Psoas muscle (tissue), 8 donors: ENCODE data around the gene SPECC1L. TPM values are rescaled to one million over a fixed set of nuclear protein-coding genes. Genes with fewer than 3 reads are reported as not detected.

Experiments used
- ATAC-seq, 4 donors: fragments of 200-7000 bp; cut with Tn5 transposase; one replicate each; pipeline ENCODE4 v1.9.1; 2020; ENCODE audit warnings: moderate library complexity in 3 of 4, mild to moderate bottlenecking in 2 of 4
- DNase-seq, 2 donors: peaks; one replicate each; pipeline ENCODE4 v3.0.0-alpha.2; 2020
- H3K27ac ChIP-seq: fragments of 200-600 bp; one replicate; pipeline ENCODE4 v1.8.0; 2022
- H3K27me3 ChIP-seq, 3 donors: fragments of 200-600 bp in 1 of 3; one replicate each; pipeline versions ENCODE4 v1.6.1 to v1.8.0; 2013 to 2022; ENCODE audit warnings: low read length in 2 of 3, mild to moderate bottlenecking in 2 of 3, moderate library complexity in 1 of 3; ENCODE audit not compliant: insufficient read depth in 3 of 3
- H3K36me3 ChIP-seq, 2 donors: fragments of 200-600 bp in 1 of 2; one replicate each; pipeline versions ENCODE4 v1.6.1 to v1.8.0; 2013 to 2022; ENCODE audit warnings: low read depth in 1 of 2, mild to moderate bottlenecking in 1 of 2, moderate library complexity in 1 of 2; ENCODE audit not compliant: insufficient read depth in 1 of 2
- H3K4me1 ChIP-seq: fragments of 200-600 bp; one replicate; pipeline ENCODE4 v1.8.0; 2022
- H3K4me3 ChIP-seq: fragments of 200-600 bp; one replicate; pipeline ENCODE4 v1.8.0; 2022; ENCODE audit warnings: mild to moderate bottlenecking
- H3K9me3 ChIP-seq: fragments of 200-600 bp; one replicate; pipeline ENCODE4 v1.8.0; 2022
- CTCF ChIP-seq: fragments of 200-600 bp; IDR thresholded peaks from one replicate; pipeline ENCODE4 v1.8.0; 2022; ENCODE audit warnings: antibody characterized with exemption
- WGBS, 3 donors: extraction: QIAGEN DNeasy Blood & Tissue Kit; methylation state at CpG; one replicate each; pipeline versions ENCODE4 v1.1.6 to v1.1.7; 2013; 5-methylcytosine and 5-hydroxymethylcytosine counted together
- intact Hi-C, 2 donors: fragments of 100-400 bp; cut with DNase I; formaldehyde crosslinking; loops; one replicate each; pipeline versions ENCODE4 v1.11.0 to v1.14.2; 2022
- polyA plus RNA-seq, 3 donors: library from polyadenylated mRNA; stranded (reverse); fragments of 200-250 nt; gene quantifications; one replicate each; pipeline ENCODE4 v1.2.3, GENCODE V29; 2013
- total RNA-seq, 4 donors: library from RNA; stranded (reverse); fragmentation: NEBNext Ultra II Directional in 2 of 4; extraction: Animal tissue kit (Norgen Biotek cat#: 25700) in 2 of 4; gene quantifications; one replicate each; pipeline versions ENCODE4 v1.2.1 to v1.2.4, GENCODE V29; 2021 to 2023
- donor health status: healthy with polysubstance abuse.
- donor health status: DM: no; HTN: no; CAD: no; lungs with moderate emphysema.
- donor health status: Bipolar disorder and iron deficiency.
- donor health status: healthy.
- donor health status: DM: yes; HTN: yes; CAD: no.
- donor health status: DM: no; HTN: no; CAD: no.
- donor health status: DM: no; HTN: no; CAD: no.
- donor health status: DM: yes; HTN: yes; CAD: no.

The SPECC1L gene
- total and polyA plus RNA-seq, 7 donors = 6.8 to 29.9 (median 23.6) TPM

- Histone ChIP-seq H3K27ac (no peak overlapping the region), H3K36me3 (peaks cover 0 to 60% of the 10 kb centered on the region in 2 donors)
Measured at GRCh38 chr22:24416611-24417010, 146.0 kb downstream of the SPECC1L start.

DNA sequence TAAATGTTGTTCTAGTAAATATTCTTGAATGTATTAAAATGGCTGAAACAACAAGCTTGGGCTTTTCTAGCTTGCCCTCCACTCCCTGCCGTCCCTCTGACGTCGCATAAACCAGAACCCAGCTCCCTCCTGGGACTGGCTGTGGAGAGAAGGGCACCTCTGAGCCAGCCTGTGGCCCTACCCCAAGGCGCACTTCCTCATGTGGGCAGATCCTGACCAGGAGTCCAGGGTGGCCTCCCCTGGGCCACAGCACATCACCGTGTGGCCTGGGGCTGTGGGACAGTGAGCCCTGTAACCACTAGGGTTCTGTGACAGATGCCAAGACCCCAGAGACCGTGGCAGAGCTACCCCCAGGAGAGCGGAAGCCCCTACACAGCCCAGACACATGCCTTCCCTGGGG lies 146.6 kb downstream of the SPECC1L start:
- Histone ChIP-seq H3K36me3 (peaks cover 0 to 54% of the 10 kb centered on the region in 2 donors), H3K4me3 (no peak overlapping the region), H3K4me1 (peaks cover 13% of the 10 kb centered on the region), H3K9me3 (no peaks in the 10 kb centered on the region), H3K27me3 (no peaks in the 10 kb centered on the region), H3K27ac (no peak overlapping the region)
- 86 to 95% (median 90%) methylated on average over 7 of the region's 7 CpGs for WGBS, 3 donors
- intact Hi-C loops = no loop called here
- ATAC-seq (no peak), DNase-seq (peak in 1 of 2 donors; percentile 23)
- no peak for TF ChIP-seq CTCF

More at GRCh38 chr22:24416611-24417010, 146.0 kb downstream of the SPECC1L start:
- Histone ChIP-seq H3K27me3 (no peaks in the 10 kb centered on the region), H3K4me3 (no peak overlapping the region), H3K9me3 (no peaks in the 10 kb centered on the region), H3K4me1 (peaks cover 13% of the 10 kb centered on the region)
- no peak for TF ChIP-seq CTCF
- 75 to 85% (median 83%) methylated on average over 6 of the region's 6 CpGs for WGBS, 3 donors
- intact Hi-C loops = no loop called here
- peak in 1 of 2 donors; percentile 17 for DNase-seq
- no peak for ATAC-seq

DNA sequence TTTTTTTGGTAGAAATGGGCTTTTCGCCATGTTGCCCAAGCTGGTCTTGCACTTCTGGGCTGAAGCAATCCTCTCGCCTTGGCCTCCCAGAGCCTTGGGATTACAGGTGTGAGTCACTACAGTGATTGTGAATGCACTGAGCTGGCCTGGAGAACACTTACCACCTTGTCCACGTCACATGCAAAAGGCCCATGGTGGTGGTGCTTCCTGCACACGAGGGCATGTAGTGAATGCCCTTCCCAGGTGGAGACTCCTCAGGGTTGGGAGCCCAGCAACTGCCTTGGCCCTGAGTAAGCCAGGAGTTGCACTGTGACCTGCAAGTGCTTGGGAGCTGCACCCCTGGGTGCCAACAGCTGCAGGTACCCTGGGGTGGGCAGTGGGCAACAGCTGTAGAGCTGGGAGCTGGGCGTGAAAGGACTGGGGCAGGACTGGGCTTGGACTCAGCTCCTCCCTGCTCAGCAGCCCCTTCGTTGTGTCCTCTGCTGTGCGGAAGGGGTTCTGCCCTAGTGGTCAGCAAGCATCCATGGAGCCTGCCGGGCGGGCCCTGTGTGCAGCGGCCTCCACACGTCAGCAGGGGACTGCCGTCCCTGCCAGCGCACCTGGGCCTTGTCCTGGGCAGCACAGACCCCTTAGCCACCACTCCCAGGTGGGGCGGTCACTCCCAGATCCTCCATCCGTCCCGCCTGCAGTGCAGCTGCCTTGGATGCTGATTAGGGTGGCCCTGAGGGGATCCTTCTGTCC lies 147.4 kb downstream of the SPECC1L start:
- ATAC-seq = peak in 2 of 4 donors; percentile 17 to 34
- peaks cover 0 to 45% of the 10 kb centered on the region in 2 donors for H3K36me3 ChIP-seq
- no peak overlapping the region for H3K4me3 ChIP-seq
- no peak for TF ChIP-seq CTCF
- DNase-seq = no peak
- no peaks in the 10 kb centered on the region for H3K27me3 ChIP-seq
- 87 to 93% (median 91%) methylated on average over 15 to 16 of the region's 16 CpGs for WGBS, 3 donors
- no peak overlapping the region for H3K27ac ChIP-seq
- H3K4me1 ChIP-seq = peaks cover 13% of the 10 kb centered on the region
- intact Hi-C loops = no loop called here
- no peaks in the 10 kb centered on the region for H3K9me3 ChIP-seq

GRCh38 chr22:24418786-24419474 lies 148.3 kb downstream of the SPECC1L start:
- no peak for DNase-seq
- no peaks in the 10 kb centered on the region for H3K27me3 ChIP-seq
- H3K4me1 ChIP-seq = peaks cover 16% of the 10 kb centered on the region
- no peak overlapping the region for H3K4me3 ChIP-seq
- H3K36me3 ChIP-seq = peaks cover 0 to 37% of the 10 kb centered on the region in 2 donors
- TF ChIP-seq CTCF = no peak
- no peak overlapping the region for H3K27ac ChIP-seq
- H3K9me3 ChIP-seq = no peaks in the 10 kb centered on the region
- WGBS, 3 donors = 57 to 75% (median 61%) methylated on average over 15 to 16 of the region's 16 CpGs
- no peak for ATAC-seq
- intact Hi-C loops = no loop called here
